Measurements from ENCODE around the gene SNX8.

Gene SNX8

GRCh38 chr7:2258661-2259365 is 55.4 kb downstream of the SNX8 start:
- TF ChIP-seq, protein P1, sequence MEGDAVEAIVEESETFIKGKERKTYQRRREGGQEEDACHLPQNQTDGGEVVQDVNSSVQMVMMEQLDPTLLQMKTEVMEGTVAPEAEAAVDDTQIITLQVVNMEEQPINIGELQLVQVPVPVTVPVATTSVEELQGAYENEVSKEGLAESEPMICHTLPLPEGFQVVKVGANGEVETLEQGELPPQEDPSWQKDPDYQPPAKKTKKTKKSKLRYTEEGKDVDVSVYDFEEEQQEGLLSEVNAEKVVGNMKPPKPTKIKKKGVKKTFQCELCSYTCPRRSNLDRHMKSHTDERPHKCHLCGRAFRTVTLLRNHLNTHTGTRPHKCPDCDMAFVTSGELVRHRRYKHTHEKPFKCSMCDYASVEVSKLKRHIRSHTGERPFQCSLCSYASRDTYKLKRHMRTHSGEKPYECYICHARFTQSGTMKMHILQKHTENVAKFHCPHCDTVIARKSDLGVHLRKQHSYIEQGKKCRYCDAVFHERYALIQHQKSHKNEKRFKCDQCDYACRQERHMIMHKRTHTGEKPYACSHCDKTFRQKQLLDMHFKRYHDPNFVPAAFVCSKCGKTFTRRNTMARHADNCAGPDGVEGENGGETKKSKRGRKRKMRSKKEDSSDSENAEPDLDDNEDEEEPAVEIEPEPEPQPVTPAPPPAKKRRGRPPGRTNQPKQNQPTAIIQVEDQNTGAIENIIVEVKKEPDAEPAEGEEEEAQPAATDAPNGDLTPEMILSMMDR (IDR thresholded peaks at IDR 0.05; ENCODE audit: insufficient read depth, low read length, poor library complexity, severe bottlenecking): no peak
- Histone ChIP-seq H3K4me3 (replicated peaks; ENCODE audit: low read depth, low read length) (0 out of 2 replicates have a peak overlapping the region, but pooled peaks have one; percentile 9), H3K27me3 (replicated peaks; ENCODE audit: control insufficient read depth, insufficient read depth, low read length) (no peaks in the 10 kb centered on the region), H3K36me3 (ENCODE audit: control insufficient read depth, insufficient read depth, low read length) (peaks cover 42% of the 10 kb centered on the region)
- peak; percentile 87 for DNase-seq (ENCODE audit: extremely low read depth, insufficient read length)

DNA sequence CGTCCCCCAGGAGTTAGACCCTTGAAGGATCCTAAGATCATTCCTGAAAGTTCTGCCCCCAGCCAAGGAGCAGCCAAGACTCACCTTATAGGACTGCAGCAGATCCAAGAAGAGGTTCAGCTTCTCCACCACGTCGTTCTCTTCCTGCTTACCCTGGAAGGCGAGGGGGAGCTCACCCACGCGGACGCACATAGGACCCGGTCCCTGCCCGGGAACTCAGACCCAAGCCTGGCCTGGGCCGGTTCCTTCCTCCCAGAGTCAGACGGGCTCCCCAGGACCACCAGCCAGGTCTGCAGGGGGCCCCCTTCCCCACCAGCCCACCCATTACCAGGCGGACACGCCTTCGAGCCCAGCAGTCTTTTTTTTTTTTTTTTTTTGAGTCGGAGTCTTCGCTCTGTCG is 56.6 kb downstream of the SNX8 start:
- peaks cover 45% of the 10 kb centered on the region for H3K36me3 ChIP-seq (ENCODE audit: control insufficient read depth, insufficient read depth, low read length)
- no peak for DNase-seq (ENCODE audit: extremely low read depth, insufficient read length)
- H3K4me3 ChIP-seq (replicated peaks; ENCODE audit: low read depth, low read length): no peak overlapping the region
- TF ChIP-seq, protein P1 (IDR thresholded peaks at IDR 0.05; ENCODE audit: insufficient read depth, low read length, poor library complexity, severe bottlenecking): no peak
- H3K27me3 ChIP-seq (replicated peaks; ENCODE audit: control insufficient read depth, insufficient read depth, low read length): no peaks in the 10 kb centered on the region

DNA sequence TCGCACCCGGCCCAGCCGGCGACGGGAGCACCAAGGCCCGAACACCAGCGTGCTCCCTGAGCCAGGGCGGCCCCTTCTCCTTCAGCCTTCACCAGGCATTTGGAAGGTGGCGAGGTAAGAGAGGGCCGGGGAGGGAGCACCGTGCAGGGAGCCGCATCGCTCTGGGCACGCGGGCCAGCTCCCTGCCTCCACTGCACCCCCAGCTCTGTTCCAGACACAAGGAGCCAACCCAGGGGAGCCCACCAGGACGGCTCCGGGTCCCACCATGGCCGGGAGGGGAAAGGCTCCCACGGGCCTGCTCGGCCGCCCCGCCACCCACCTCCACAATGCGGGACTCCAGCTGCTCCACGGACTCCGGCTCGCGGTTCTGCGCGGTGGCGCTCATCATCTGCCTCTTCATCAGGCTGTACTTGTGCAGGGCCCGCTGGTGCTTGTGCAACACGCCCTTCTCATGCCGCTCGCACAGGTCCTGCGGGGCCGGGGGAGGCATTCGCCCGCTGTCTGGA is 57.1 kb downstream of the SNX8 start:
- DNase-seq (ENCODE audit: extremely low read depth, insufficient read length): no peak
- Histone ChIP-seq H3K36me3 (ENCODE audit: control insufficient read depth, insufficient read depth, low read length) (peaks cover 43% of the 10 kb centered on the region), H3K27me3 (replicated peaks; ENCODE audit: control insufficient read depth, insufficient read depth, low read length) (no peaks in the 10 kb centered on the region), H3K4me3 (replicated peaks; ENCODE audit: low read depth, low read length) (no peak overlapping the region)
- TF ChIP-seq, protein P1 (IDR thresholded peaks at IDR 0.05; ENCODE audit: insufficient read depth, low read length, poor library complexity, severe bottlenecking): no peak

DNA sequence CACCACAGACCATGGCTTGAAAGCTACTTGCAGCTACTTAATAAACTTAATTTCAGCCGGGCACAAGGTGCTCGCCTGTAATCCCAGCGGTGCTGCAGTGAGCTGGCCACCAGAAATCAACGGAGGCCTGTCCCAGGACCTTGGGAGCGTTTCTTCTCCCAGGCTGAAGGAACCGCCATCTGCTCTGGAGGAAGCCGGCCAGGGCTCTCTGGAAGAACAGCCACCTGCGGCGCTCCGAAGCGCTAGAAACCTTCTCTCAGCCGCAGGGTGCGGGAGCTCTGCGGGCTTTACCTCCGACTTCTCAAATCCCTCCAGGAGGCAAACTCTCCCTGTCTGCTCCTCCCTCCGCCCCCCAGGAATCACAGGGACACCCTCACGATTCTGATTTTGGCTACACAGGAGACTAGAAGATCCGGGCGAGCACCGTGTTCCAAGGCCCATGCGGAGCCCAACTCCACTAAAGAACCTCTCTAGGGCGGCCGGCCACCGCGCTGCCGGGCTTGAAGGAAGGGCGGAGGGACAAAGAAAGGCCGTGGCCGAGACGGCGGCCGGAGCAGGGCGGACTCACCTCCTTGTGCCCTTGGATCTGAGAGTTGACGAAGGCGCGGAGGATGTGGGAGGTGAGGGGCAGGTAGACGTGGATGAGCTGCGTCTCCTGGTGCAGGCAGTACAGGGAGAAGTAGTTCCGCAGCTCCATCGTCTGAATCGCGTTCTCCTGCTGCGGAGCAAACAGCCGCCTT is 57.8 kb downstream of the SNX8 start:
- Histone ChIP-seq H3K4me3 (replicated peaks; ENCODE audit: low read depth, low read length) (no peak overlapping the region), H3K27me3 (replicated peaks; ENCODE audit: control insufficient read depth, insufficient read depth, low read length) (no peaks in the 10 kb centered on the region), H3K36me3 (ENCODE audit: control insufficient read depth, insufficient read depth, low read length) (peaks cover 43% of the 10 kb centered on the region)
- no peak for DNase-seq (ENCODE audit: extremely low read depth, insufficient read length)
- TF ChIP-seq, protein P1 (IDR thresholded peaks at IDR 0.05; ENCODE audit: insufficient read depth, low read length, poor library complexity, severe bottlenecking): no peak

- Histone ChIP-seq H3K36me3 (ENCODE audit: control insufficient read depth, insufficient read depth, low read length) (peaks cover 45% of the 10 kb centered on the region), H3K4me3 (replicated peaks; ENCODE audit: low read depth, low read length) (no peak overlapping the region), H3K27me3 (replicated peaks; ENCODE audit: control insufficient read depth, insufficient read depth, low read length) (no peaks in the 10 kb centered on the region)
- TF ChIP-seq, protein P1 (IDR thresholded peaks at IDR 0.05; ENCODE audit: insufficient read depth, low read length, poor library complexity, severe bottlenecking): no peak
- no peak for DNase-seq (ENCODE audit: extremely low read depth, insufficient read length)
These were observed 58.8 kb downstream of the SNX8 start for GRCh38 chr7:2255145-2256139.

Measured in GM06990 (cell line).